Mesendoderm (in vitro differentiated cells): ENCODE measurements around the gene ZNF74.

ENCODE experiments used
- DNase-seq: peaks from one replicate; pipeline ENCODE4 v3.0.0; 2013
- H2AK5ac ChIP-seq: 2 replicates; pipeline ENCODE4 v1.6.1; 2013; ENCODE audit warnings: low read length, inconsistent platforms
- H2BK120ac ChIP-seq: 2 replicates; pipeline ENCODE4 v1.6.1; 2013; ENCODE audit warnings: low read depth, mild to moderate bottlenecking, low read length, moderate library complexity, mixed read lengths
- H2BK15ac ChIP-seq: replicated peaks from 2 replicates; pipeline ENCODE4 v1.6.1; 2013; ENCODE audit warnings: low read depth, mild to moderate bottlenecking, moderate library complexity
- H2BK5ac ChIP-seq: 2 replicates; pipeline ENCODE4 v1.6.1; 2013; ENCODE audit warnings: low read length, inconsistent platforms
- H3K18ac ChIP-seq: 2 replicates; pipeline ENCODE4 v1.6.1; 2013; ENCODE audit warnings: mild to moderate bottlenecking, low read length, mixed read lengths
- H3K23ac ChIP-seq: one replicate; pipeline ENCODE4 v1.6.1; 2013; ENCODE audit warnings: low read length
- H3K27ac ChIP-seq: 2 replicates; pipeline ENCODE4 v1.5.1; 2013; ENCODE audit warnings: low read depth, mild to moderate bottlenecking, inconsistent platforms, low read length, moderate library complexity
- H3K27me3 ChIP-seq: 2 replicates; pipeline ENCODE4 v1.6.1; 2013; ENCODE audit warnings: low read length, control low read depth, mild to moderate bottlenecking, inconsistent platforms; ENCODE audit not compliant: insufficient read depth, poor library complexity
- H3K36me3 ChIP-seq: 2 replicates; pipeline ENCODE4 v1.6.1; 2013; ENCODE audit warnings: low read length, inconsistent platforms; ENCODE audit not compliant: control insufficient read depth, insufficient read depth
- H3K4ac ChIP-seq: one replicate; pipeline ENCODE4 v1.6.1; 2013; ENCODE audit warnings: low read depth, mild to moderate bottlenecking, low read length, moderate library complexity
- H3K4me1 ChIP-seq: 2 replicates; pipeline ENCODE4 v1.6.1; 2013; ENCODE audit warnings: low read depth, low read length, inconsistent platforms; ENCODE audit not compliant: control insufficient read depth
- H3K4me2 ChIP-seq: 2 replicates; pipeline ENCODE4 v1.6.1; 2013; ENCODE audit warnings: low read length
- H3K4me3 ChIP-seq: 2 replicates; pipeline ENCODE4 v1.5.1; 2013; ENCODE audit warnings: mild to moderate bottlenecking, low read length
- H3K56ac ChIP-seq: one replicate; pipeline ENCODE4 v1.6.1; 2013; ENCODE audit warnings: low read length
- H3K79me1 ChIP-seq: 2 replicates; pipeline ENCODE4 v1.6.1; 2013; ENCODE audit warnings: low read length, inconsistent platforms
- H3K79me2 ChIP-seq: 2 replicates; pipeline ENCODE4 v1.6.1; 2013; ENCODE audit warnings: mild to moderate bottlenecking, low read length; ENCODE audit not compliant: control insufficient read depth, insufficient read depth
- H3K9ac ChIP-seq: 2 replicates; pipeline ENCODE4 v1.6.1; 2013; ENCODE audit warnings: low read length, inconsistent platforms
- H4K5ac ChIP-seq: one replicate; pipeline ENCODE4 v1.6.1; 2013; ENCODE audit warnings: low read length
- H4K8ac ChIP-seq: one replicate; pipeline ENCODE4 v1.6.1; 2013; ENCODE audit warnings: low read depth, mild to moderate bottlenecking, control low read depth, low read length, moderate library complexity
- WGBS: extraction: QIAGEN DNeasy Blood & Tissue Kit; methylation state at CpG from one replicate; pipeline ENCODE4 v1.1.7; 2013; ENCODE audit warnings: low lambda C conversion rate, missing lambda C conversion rate; ENCODE audit not compliant: insufficient coverage; ENCODE audit errors: extremely low coverage; 5-methylcytosine and 5-hydroxymethylcytosine counted together

ZNF74 gene

DNA sequence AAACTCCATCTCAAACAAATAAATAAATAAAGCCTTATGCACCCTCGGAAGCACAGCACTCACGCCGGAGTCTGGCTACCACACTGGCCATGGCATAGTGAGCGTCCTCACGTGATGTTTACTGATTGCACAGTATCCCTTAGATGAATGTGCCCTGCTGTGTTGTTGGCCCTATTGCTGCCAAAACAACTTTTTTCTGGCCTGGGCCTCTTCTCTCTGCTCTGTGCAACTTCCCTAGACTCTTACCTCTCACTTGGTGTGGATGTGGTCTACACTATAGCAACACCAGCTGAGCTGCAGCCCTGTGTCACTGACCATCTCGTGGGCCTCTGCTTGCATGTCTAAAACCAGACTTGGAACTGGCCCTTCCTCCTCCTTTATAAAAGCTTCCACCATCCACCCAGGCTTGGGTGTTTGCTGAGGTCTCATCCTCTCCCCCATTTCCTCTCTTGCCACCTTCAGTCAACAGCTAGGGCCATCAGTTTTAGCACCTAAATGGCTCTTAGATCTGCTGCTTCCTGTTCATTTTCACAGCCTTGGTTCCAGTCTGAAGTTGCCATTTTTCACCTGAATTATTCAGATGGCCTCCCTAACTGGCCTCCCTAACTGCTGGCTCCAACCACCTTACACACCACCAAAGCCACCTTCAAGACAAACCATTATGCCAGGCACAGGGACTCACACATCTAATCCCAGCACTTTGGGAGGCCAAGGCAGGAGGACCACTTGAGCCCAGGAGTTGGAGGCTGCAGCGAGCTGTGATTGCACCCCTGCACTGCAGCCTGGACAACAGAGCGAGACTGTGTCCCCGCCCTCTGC is 9.2 kb downstream of the ZNF74 start:
- Histone ChIP-seq H4K8ac (no peak overlapping the region), H3K36me3 (peaks cover 22% of the 10 kb centered on the region), H3K4ac (no peak overlapping the region), H2BK5ac (no peak overlapping the region), H4K5ac (no peak overlapping the region), H3K4me2 (no peak overlapping the region), H3K9ac (no peak overlapping the region), H3K79me1 (peaks cover 16% of the 10 kb centered on the region), H3K18ac (no peak overlapping the region), H2BK15ac (no peak overlapping the region), H3K27ac (no peak overlapping the region), H2BK120ac (no peak overlapping the region), H3K4me1 (no peaks in the 10 kb centered on the region), H2AK5ac (no peak overlapping the region), H3K79me2 (peaks cover 8% of the 10 kb centered on the region), H3K56ac (no peak overlapping the region), H3K4me3 (no peak overlapping the region), H3K27me3 (no peaks in the 10 kb centered on the region), H3K23ac (no peak overlapping the region)
- no peak for DNase-seq
- no CpG with 5 or more reads among the region's 9 CpGs for WGBS

DNA sequence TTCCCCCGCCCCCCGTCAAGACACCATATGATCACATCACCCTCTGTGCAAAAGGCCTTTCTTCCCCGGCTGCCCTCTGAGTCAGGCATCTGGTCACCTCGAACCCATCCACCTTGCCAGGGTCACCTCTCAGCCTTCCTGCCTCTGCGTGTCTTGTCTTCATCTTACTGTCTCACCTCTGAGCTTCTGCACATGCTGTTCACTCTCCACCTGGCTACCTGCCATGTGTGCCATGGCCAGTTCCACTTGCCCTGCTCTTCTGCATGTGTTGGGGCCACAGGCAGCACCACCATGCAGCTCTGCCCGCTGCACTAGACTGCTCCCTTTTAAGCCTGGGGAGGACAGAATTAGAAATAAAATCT is 9.8 kb downstream of the ZNF74 start:
- H3K56ac ChIP-seq: no peak overlapping the region
- WGBS: no CpG with 5 or more reads among the region's 6 CpGs
- no peak for DNase-seq
- no peak overlapping the region for H3K23ac ChIP-seq
- no peak overlapping the region for H2BK15ac ChIP-seq
- no peaks in the 10 kb centered on the region for H3K4me1 ChIP-seq
- H4K8ac ChIP-seq: no peak overlapping the region
- no peak overlapping the region for H4K5ac ChIP-seq
- no peaks in the 10 kb centered on the region for H3K27me3 ChIP-seq
- H3K79me2 ChIP-seq: peaks cover 8% of the 10 kb centered on the region
- no peak overlapping the region for H2AK5ac ChIP-seq
- H3K27ac ChIP-seq: no peak overlapping the region
- H2BK5ac ChIP-seq: no peak overlapping the region
- no peak overlapping the region for H2BK120ac ChIP-seq
- H3K79me1 ChIP-seq: peaks cover 16% of the 10 kb centered on the region
- H3K4ac ChIP-seq: no peak overlapping the region
- no peak overlapping the region for H3K9ac ChIP-seq
- no peak overlapping the region for H3K4me2 ChIP-seq
- no peak overlapping the region for H3K4me3 ChIP-seq
- peaks cover 22% of the 10 kb centered on the region for H3K36me3 ChIP-seq
- no peak overlapping the region for H3K18ac ChIP-seq

- no peak overlapping the region for H2AK5ac ChIP-seq
- peaks cover 15% of the 10 kb centered on the region for H3K79me1 ChIP-seq
- H2BK120ac ChIP-seq: no peak overlapping the region
- H3K4me3 ChIP-seq: no peak overlapping the region
- H3K23ac ChIP-seq: no peak overlapping the region
- no peak overlapping the region for H2BK15ac ChIP-seq
- H3K9ac ChIP-seq: no peak overlapping the region
- H3K4me2 ChIP-seq: no peak overlapping the region
- no peak overlapping the region for H3K4ac ChIP-seq
- H4K8ac ChIP-seq: no peak overlapping the region
- no peak overlapping the region for H3K18ac ChIP-seq
- no peak overlapping the region for H3K56ac ChIP-seq
- no peaks in the 10 kb centered on the region for H3K27me3 ChIP-seq
- no peak overlapping the region for H2BK5ac ChIP-seq
- WGBS: no CpG with 5 or more reads among the region's 18 CpGs
- no peak for DNase-seq
- no peaks in the 10 kb centered on the region for H3K4me1 ChIP-seq
- peaks cover 22% of the 10 kb centered on the region for H3K36me3 ChIP-seq
- H3K27ac ChIP-seq: no peak overlapping the region
- H4K5ac ChIP-seq: no peak overlapping the region
- peaks cover 6% of the 10 kb centered on the region for H3K79me2 ChIP-seq
These were observed 10.9 kb downstream of the ZNF74 start for GRCh38 chr22:20404881-20405280.

DNA sequence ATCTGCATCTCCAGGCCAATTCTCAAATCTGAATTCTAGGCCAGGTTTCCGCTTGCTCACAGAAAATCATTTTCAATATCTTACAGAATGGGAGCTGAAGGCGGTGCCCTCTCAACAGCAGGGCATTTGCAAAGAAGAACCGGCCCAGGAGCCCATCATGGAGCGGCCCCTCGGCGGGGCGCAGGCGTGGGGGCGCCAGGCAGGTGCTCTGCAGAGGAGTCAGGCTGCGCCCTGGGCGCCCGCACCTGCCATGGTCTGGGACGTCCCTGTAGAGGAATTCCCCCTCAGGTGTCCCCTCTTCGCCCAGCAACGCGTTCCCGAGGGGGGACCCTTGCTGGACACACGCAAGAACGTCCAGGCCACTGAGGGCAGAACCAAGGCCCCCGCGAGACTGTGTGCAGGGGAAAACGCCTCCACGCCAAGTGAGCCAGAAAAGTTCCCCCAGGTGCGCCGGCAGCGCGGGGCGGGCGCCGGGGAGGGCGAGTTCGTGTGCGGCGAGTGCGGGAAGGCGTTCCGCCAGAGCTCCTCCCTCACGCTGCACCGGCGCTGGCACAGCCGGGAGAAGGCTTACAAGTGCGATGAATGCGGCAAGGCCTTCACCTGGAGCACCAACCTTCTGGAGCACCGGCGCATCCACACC is 11.5 kb downstream of the ZNF74 start:
- WGBS: no CpG with 5 or more reads among the region's 45 CpGs

DNA sequence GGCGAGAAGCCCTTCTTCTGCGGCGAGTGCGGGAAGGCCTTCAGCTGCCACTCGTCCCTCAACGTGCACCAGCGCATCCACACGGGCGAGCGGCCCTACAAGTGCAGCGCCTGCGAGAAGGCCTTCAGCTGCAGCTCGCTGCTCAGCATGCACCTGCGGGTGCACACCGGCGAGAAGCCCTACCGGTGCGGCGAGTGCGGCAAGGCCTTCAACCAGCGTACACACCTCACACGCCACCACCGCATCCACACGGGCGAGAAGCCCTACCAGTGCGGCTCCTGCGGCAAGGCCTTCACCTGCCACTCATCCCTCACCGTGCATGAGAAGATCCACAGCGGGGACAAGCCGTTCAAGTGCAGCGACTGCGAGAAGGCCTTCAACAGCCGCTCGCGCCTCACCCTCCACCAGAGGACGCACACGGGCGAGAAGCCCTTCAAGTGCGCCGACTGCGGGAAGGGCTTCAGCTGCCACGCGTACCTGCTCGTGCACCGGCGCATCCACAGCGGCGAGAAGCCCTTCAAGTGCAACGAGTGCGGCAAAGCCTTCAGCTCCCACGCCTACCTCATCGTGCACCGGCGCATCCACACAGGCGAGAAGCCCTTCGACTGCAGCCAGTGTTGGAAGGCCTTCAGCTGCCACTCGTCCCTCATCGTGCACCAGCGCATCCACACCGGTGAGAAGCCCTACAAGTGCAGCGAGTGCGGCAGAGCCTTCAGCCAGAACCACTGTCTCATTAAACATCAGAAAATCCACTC is 12.2 kb downstream of the ZNF74 start:
- Histone ChIP-seq H4K5ac (no peak overlapping the region), H3K79me2 (peaks cover 2% of the 10 kb centered on the region), H3K56ac (no peak overlapping the region), H3K23ac (no peak overlapping the region), H2BK15ac (no peak overlapping the region), H3K79me1 (peaks cover 4% of the 10 kb centered on the region), H3K27ac (no peak overlapping the region), H2BK120ac (no peak overlapping the region), H3K4me3 (no peak overlapping the region), H2AK5ac (no peak overlapping the region), H3K27me3 (no peaks in the 10 kb centered on the region), H3K9ac (no peak overlapping the region), H3K36me3 (peaks cover 20% of the 10 kb centered on the region), H4K8ac (no peak overlapping the region), H3K4me1 (no peaks in the 10 kb centered on the region), H3K4ac (no peak overlapping the region), H3K18ac (no peak overlapping the region), H3K4me2 (no peak overlapping the region), H2BK5ac (no peak overlapping the region)
- no CpG with 5 or more reads among the region's 62 CpGs for WGBS
- no peak for DNase-seq

More for the DNA sequence above, 11.5 kb downstream of the ZNF74 start:
- H3K79me2 ChIP-seq: peaks cover 3% of the 10 kb centered on the region
- no peak overlapping the region for H2BK120ac ChIP-seq
- no peak overlapping the region for H4K8ac ChIP-seq
- no peak overlapping the region for H4K5ac ChIP-seq
- no peak overlapping the region for H2BK15ac ChIP-seq
- H3K4me1 ChIP-seq: no peaks in the 10 kb centered on the region
- H3K36me3 ChIP-seq: peaks cover 22% of the 10 kb centered on the region
- no peak overlapping the region for H2BK5ac ChIP-seq
- DNase-seq: no peak
- H3K4ac ChIP-seq: no peak overlapping the region
- H3K79me1 ChIP-seq: peaks cover 10% of the 10 kb centered on the region
- no peak overlapping the region for H3K23ac ChIP-seq
- no peak overlapping the region for H3K56ac ChIP-seq
- H3K18ac ChIP-seq: no peak overlapping the region
- no peak overlapping the region for H3K4me3 ChIP-seq
- H3K9ac ChIP-seq: no peak overlapping the region
- H3K4me2 ChIP-seq: no peak overlapping the region
- no peaks in the 10 kb centered on the region for H3K27me3 ChIP-seq
- H2AK5ac ChIP-seq: no peak overlapping the region
- no peak overlapping the region for H3K27ac ChIP-seq
